HG02840 (cell line): ENCODE results near the gene ITPR2.
"Not testable (repeated sequence)": the region's sequence is repeated elsewhere in the genome, so short reads cannot be mapped to it uniquely, and the experiment has no call there.

Experiments
- ATAC-seq: cut with Tn5 transposase; IDR thresholded peaks from one replicate; pipeline ENCODE4 v1.9.1; 2021; ENCODE audit warnings: mild to moderate bottlenecking, moderate library complexity, moderate number of reproducible peaks; ENCODE audit not compliant: unreplicated experiment, low FRiP score

The ITPR2 gene

GRCh38 chr12:26688344-26688904, 144.6 kb downstream of the ITPR2 start:
- no peak for ATAC-seq

DNA sequence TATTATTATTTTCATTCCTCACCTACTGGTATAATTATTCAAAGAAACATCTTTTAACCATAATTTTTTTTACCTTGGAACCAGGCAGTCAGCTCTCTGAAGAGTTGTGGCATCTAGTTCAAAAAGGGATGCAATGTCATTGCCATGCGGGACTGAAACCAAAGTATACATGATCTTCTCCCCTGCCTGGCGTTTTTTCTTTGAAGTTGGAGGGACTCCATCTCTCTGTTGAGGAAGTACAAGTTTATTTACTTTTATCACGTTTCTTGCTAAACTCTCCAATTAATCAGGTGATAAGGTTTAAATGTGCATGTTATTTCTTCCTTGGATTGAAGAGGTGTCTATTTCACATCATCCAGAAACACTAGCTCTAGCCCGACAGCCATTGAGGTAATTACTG, 146.6 kb downstream of the ITPR2 start:
- no peak for ATAC-seq

DNA sequence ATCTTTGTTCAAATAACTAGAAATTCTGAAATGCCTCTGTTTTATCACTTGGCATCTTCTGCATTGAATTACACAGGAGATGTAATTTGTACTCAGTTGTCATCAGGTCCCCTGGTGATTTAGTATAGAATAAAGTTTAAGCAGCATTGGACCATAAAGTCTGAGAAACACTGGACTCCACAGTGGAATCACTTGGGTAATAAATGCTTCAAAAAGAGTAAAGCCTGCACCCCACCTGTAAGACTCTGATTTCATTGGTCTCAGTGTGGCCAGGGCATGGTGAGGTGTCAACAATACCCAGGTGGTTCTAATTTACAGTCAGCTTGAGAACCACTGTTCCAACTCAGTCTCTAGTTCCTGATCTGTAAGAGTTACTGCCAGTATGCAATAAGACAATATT, 148.9 kb downstream of the ITPR2 start:
- no peak for ATAC-seq

GRCh38 chr12:26683443-26683842, 149.6 kb downstream of the ITPR2 start:
- ATAC-seq: no peak

GRCh38 chr12:26680727-26681455, 152.1 kb downstream of the ITPR2 start:
- no peak for ATAC-seq

GRCh38 chr12:26678697-26679660, 154.0 kb downstream of the ITPR2 start:
- ATAC-seq: no peak

DNA sequence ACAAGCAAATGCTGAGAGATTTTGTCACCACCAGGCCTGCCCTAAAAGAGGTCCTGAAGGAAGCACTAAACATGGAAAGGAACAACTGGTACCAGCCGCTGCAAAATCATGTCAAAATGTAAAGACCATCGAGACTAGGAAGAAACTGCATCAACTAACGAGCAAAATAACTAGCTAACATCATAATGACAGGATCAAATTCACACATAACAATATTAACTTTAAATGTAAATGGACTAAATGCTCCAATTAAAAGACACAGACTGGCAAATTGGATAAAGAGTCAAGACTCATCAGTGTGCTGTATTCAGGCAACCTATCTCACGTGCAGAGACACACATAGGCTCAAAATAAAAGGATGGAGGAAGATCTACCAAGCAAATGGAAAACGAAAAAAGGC, 161.5 kb downstream of the ITPR2 start:
- ATAC-seq: not testable (repeated sequence)

- no peak for ATAC-seq
These were observed 164.1 kb downstream of the ITPR2 start for GRCh38 chr12:26668847-26669246.

- ATAC-seq: no peak
These were observed 164.8 kb downstream of the ITPR2 start for GRCh38 chr12:26668230-26668629.

- ATAC-seq: no peak
These were observed 166.7 kb downstream of the ITPR2 start for GRCh38 chr12:26666286-26666685.

DNA sequence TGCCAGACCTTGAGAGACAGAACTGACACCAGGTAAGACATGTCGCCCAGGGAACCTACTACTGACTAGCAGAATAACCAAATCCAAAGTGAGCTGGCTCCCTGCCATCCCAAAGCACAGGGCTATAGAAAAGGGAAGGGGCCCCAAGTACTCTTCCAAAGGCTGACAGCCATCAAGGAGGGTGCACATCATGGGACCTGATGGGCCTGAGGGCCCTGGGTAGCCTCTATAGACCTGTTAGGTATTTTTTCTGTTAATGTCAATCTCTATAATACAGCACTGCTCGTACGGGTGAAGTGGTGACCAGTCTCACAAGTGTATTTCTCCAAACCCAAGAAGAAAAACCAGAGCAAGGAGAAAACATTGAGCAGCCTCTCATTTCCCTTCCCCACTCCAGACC, 171.6 kb downstream of the ITPR2 start:
- ATAC-seq: no peak

DNA sequence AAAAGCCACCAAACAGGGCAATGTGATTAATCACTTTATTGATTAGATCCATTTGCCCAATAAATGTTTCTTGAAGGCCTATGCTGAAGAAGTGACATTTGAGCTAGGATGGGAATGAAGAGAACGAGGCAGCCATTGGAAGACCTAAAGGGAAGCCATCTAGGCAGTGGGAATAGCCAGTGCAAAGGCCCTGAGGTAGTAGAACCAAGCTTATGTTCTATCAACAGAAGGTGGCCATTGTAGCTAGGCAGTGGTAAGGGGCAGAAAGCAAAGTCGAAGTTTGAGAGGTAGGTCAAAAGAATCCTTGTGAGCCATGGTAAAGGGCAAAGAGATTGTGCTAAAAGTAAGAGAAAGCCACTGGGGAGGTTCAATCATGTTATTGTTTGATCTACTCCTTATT, 173.1 kb downstream of the ITPR2 start:
- no peak for ATAC-seq

- no peak for ATAC-seq
These were observed 174.0 kb downstream of the ITPR2 start for GRCh38 chr12:26658991-26659390.

DNA sequence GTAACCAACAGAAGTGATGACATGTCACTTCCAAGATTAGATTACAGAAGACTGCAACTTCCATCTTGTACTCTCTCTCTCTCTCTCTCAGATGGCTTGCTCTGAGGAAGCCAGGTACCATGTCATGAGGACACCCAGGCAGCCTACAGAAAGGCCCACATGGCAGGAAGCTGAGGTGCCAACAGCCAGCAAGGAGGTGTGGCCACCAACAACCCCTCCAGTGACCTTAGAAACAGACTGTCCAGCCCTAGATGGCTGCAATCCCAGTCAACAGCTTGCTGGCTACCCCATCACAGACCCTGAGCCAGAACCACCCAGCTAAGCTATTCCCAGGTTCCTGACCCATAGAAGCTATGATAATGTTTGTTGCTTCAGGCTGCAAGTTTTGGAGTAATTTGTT, 178.4 kb downstream of the ITPR2 start:
- ATAC-seq: no peak

GRCh38 chr12:26651566-26652188, 181.3 kb downstream of the ITPR2 start:
- ATAC-seq: no peak

DNA sequence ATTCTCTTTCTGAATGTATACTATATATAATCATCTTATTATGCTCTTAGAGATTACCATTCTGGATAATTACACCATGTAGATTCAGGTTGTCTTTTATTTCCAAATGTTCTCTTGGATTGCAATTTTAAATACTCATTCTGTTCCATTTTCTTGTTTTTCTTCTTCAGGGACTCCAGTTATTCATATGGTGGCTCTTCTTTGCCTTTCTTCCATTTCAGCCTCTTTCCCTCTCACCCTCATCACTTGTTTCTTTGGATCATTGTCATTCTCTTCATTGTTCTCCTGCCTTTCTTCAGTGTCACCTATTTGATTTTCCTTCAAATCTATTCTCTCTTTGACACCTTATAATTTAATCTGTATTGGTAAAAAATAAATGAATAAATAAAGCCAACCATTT, 182.0 kb downstream of the ITPR2 start:
- ATAC-seq: no peak

DNA sequence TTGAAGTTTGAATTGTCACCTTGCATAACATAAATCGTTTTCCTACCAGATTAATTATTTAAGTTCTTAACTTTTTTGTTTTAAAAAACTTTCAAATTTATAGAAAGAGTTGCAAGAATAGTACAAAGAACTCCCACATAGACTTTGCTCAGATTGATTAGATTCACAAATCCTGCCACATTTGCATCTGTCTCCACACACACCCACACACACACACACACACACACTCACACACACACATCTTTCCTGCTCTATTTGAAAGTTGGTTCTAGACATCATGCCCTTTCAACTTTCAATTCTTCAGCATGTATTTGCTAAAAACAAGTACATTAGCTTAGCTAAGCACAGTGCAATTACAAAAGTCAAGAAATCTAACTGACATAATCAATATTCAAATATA, 184.0 kb downstream of the ITPR2 start:
- no peak for ATAC-seq

- ATAC-seq: no peak
These were observed 184.4 kb downstream of the ITPR2 start for GRCh38 chr12:26648584-26648983.

DNA sequence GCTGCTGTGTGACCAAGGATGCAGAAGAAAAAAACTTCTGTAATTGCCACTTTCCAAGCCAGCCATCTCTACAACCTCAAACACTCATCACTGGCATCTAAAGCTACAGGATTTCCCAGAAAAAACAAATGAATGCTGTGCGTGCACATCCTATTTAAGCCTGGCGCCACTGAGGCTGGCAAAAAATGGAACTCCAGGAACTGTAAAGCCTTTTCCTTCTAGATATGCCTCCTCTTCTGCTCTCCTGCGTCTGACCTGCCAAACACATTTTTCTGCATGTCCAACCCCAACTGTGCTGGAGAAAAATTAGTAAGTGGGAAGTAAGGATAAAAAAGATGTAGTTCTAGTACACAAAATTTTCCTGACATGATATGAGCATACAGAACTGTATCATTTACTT, 184.9 kb downstream of the ITPR2 start:
- no peak for ATAC-seq

DNA sequence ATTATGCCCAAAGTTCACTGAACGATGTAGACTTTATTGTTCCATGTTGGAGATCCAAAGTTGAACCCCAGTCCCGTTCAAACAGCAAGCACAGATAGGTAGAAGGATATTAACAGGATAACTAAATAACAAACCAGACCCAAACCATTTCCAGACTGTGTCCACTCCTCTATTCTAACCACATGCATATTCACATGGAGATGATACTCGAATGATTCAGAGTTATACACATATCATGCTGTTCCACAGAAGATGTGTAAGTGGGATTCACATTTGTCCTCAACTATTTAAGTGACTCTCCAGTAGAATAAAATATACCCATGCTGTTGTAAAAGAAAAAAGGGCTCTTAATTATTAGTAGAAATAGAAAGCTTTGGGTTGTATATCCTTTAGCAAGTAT, 185.9 kb downstream of the ITPR2 start:
- ATAC-seq: no peak

DNA sequence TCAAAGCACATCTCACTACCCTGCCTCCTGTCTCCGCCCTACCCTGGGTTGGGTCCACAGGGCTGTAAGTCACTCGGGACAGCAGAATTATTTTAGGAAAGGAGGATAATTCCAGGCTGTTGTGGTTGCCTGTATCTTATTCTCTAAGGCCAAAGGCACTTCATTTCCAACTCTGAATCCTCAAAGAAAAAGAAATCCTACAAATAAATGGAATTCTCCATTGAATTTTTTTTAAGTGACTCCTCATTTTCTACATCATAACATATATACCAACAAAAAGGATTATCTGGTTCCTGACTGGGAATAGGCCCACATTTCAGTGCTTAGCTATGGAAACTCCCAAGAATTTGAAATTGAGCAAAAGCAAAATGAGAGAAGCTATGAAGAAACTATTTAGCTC, 186.4 kb downstream of the ITPR2 start:
- no peak for ATAC-seq
